Astrocyte (in vitro differentiated cells and primary cell): Measurements from ENCODE around the gene SLC15A1.

ENCODE experiments used
- CTCF ChIP-seq: IDR thresholded peaks from 2 replicates; pipeline ENCODE4 v1.5.1; 2011; ENCODE audit warnings: low read depth, mild to moderate bottlenecking, inconsistent platforms, low read length, moderate library complexity; ENCODE audit not compliant: insufficient read depth
- EZH2 ChIP-seq: IDR thresholded peaks from 2 replicates; pipeline ENCODE4 v1.6.1; 2012; ENCODE audit warnings: mild to moderate bottlenecking, low read length, inconsistent platforms; ENCODE audit not compliant: insufficient read depth

DNA sequence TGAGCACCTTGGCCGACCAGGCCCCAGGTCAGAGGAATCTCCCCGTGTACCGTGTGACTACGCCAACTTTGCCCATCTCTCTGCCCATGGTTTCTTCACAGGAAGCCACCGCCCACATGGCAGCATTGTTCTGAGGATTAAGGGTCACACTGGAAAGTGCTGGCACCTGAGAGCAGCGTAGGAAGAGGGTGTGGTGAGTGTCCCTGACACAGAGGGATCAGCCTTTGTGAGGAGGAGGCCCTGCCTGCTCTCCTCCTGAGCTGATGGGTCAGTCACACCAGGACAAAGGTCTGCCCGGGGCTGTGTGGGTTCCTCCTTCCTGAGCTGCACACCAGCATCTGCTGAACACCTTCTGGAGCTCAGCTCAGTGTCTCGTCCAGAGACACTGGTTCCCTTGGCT is 32.2 kb upstream of the SLC15A1 start:
- TF ChIP-seq CTCF (no peak), EZH2 (no peak)
